ENCODE results near the gene RAD17.

- TF ChIP-seq, protein P1, sequence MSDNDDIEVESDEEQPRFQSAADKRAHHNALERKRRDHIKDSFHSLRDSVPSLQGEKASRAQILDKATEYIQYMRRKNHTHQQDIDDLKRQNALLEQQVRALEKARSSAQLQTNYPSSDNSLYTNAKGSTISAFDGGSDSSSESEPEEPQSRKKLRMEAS (IDR thresholded peaks at IDR 0.05): no peak
- TF ChIP-seq SAP30 (IDR thresholded peaks at IDR 0.05; ENCODE audit: insufficient read depth, insufficient replicate concordance, low read length): no peak
- TF ChIP-seq CTCF (IDR thresholded peaks at IDR 0.05; ENCODE audit: control extremely low read depth in 1 of 3, insufficient read depth in 1 of 3, low read depth in 1 of 3, low read length in 3 of 3): no peak
- no peak for TF ChIP-seq POLR2AphosphoS5 (IDR thresholded peaks at IDR 0.05; ENCODE audit: low read depth, low read length)
- no peak for TF ChIP-seq YY1 (IDR thresholded peaks at IDR 0.05; ENCODE audit: low read depth, low read length)
- no peak for TF ChIP-seq TCF12 (IDR thresholded peaks at IDR 0.05; ENCODE audit: low read depth, low read length)
- TF ChIP-seq SIRT6 (IDR thresholded peaks at IDR 0.05; ENCODE audit: low read length): no peak
- no peak for TF ChIP-seq NRF1 (IDR thresholded peaks at IDR 0.05; ENCODE audit: low read depth, low read length)
- TF ChIP-seq TAF1 (IDR thresholded peaks at IDR 0.05; ENCODE audit: low read depth, low read length): no peak
- no peak for TF ChIP-seq JUN (IDR thresholded peaks at IDR 0.05; ENCODE audit: low read depth, low read length)
- TF ChIP-seq EZH2 (IDR thresholded peaks at IDR 0.05; ENCODE audit: low read depth, low read length, severe bottlenecking): no peak
These were observed 9.9 kb upstream of the RAD17 start for GRCh38 chr5:69359699-69360098.
